ENCODE data around the gene MPZL3. TPM values are rescaled to one million over a fixed set of nuclear protein-coding genes. Genes with fewer than 3 reads are reported as not detected.

MPZL3 gene
- total RNA-seq, 1 donor from 2014 or later, result 1.6 TPM

DNA sequence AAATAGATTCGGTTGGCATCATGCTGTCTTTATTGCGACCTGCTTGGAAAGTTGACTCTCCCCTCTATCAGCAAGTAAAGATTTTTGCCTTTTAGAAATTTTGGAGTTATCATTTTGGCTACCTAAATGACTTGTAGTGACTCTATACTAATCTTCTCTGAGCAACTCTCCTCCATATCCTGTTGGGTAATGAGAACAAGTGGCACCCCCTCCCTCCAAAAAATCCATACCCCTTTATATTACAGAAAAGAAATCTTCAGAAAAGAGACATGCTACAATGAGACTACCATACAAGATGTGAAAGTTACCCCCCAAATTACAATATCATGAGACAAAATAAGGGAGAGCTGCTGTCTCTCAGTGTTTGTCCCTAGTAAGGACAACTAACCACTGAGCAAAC, 28.6 kb downstream of the MPZL3 start:
- no peaks in the 10 kb centered on the region for H3K9me3 Mint-ChIP-seq (ENCODE audit: low read depth)
- H3K4me3 Mint-ChIP-seq (ENCODE audit: unreplicated experiment), result no peak overlapping the region
- no peak overlapping the region for H3K27ac Mint-ChIP-seq (ENCODE audit: unreplicated experiment)
- H3K27me3 Mint-ChIP-seq (ENCODE audit: low read depth), result peaks cover 58% of the 10 kb centered on the region
- H3K4me1 Mint-ChIP-seq (ENCODE audit: low read depth), result no peaks in the 10 kb centered on the region
- TF ChIP-seq, protein P1, sequence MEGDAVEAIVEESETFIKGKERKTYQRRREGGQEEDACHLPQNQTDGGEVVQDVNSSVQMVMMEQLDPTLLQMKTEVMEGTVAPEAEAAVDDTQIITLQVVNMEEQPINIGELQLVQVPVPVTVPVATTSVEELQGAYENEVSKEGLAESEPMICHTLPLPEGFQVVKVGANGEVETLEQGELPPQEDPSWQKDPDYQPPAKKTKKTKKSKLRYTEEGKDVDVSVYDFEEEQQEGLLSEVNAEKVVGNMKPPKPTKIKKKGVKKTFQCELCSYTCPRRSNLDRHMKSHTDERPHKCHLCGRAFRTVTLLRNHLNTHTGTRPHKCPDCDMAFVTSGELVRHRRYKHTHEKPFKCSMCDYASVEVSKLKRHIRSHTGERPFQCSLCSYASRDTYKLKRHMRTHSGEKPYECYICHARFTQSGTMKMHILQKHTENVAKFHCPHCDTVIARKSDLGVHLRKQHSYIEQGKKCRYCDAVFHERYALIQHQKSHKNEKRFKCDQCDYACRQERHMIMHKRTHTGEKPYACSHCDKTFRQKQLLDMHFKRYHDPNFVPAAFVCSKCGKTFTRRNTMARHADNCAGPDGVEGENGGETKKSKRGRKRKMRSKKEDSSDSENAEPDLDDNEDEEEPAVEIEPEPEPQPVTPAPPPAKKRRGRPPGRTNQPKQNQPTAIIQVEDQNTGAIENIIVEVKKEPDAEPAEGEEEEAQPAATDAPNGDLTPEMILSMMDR (IDR thresholded peaks at IDR 0.05), result no peak
- DNase-seq (ENCODE audit: low spot score), result no peak
- H3K36me3 Mint-ChIP-seq (ENCODE audit: low read depth), result no peaks in the 10 kb centered on the region

DNA sequence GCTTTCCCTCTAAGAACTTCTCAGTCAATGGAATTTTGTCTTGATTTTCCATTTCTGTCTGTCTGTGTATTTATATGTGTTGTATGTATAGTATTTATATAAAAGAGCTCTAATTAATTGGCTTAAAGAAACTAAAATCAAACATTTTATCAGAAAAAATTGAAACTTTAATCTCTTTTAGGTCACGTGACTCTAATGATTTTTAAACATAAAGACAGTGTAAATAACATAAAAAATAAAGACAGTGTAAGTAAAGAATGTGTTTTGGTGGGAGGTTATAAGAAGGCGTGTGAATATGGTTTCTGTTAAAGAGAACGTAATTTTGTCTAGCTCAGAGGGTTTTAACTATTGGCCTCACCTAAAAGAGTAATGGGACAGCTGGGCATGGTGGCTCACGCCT, 29.7 kb downstream of the MPZL3 start:
- Mint-ChIP-seq H3K9me3 (ENCODE audit: low read depth) (no peaks in the 10 kb centered on the region), H3K4me1 (ENCODE audit: low read depth) (no peaks in the 10 kb centered on the region), H3K27ac (ENCODE audit: unreplicated experiment) (no peak overlapping the region), H3K27me3 (ENCODE audit: low read depth) (peaks cover 64% of the 10 kb centered on the region), H3K4me3 (ENCODE audit: unreplicated experiment) (no peak overlapping the region), H3K36me3 (ENCODE audit: low read depth) (no peaks in the 10 kb centered on the region)
- TF ChIP-seq, protein P1 (IDR thresholded peaks at IDR 0.05), result no peak
- no peak for DNase-seq (ENCODE audit: low spot score)

DNA sequence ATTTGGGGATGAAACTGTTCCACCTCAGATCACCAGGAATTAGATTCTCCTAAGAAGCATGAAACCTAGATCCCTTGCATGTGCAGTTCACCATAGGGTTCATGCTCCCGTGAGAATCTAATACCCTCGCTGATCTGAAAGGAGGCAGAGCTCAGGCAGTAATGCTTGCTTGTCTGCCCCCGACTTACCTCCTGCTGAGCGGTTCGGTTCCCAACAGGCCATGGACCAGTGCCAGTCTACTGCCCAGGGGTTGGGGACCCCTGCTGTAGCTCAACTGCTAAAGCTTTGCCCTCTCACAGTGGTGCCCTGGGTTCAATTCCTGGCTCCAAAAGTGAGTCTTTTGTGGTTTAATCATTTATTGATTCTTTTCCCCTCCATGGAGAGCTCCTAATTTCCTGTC, 30.7 kb downstream of the MPZL3 start:
- no peaks in the 10 kb centered on the region for H3K36me3 Mint-ChIP-seq (ENCODE audit: low read depth)
- TF ChIP-seq, protein P1 (IDR thresholded peaks at IDR 0.05), result no peak
- DNase-seq (ENCODE audit: low spot score), result no peak
- no peaks in the 10 kb centered on the region for H3K9me3 Mint-ChIP-seq (ENCODE audit: low read depth)
- peaks cover 67% of the 10 kb centered on the region for H3K27me3 Mint-ChIP-seq (ENCODE audit: low read depth)
- H3K4me1 Mint-ChIP-seq (ENCODE audit: low read depth), result no peaks in the 10 kb centered on the region
- H3K27ac Mint-ChIP-seq (ENCODE audit: unreplicated experiment), result no peak overlapping the region
- no peak overlapping the region for H3K4me3 Mint-ChIP-seq (ENCODE audit: unreplicated experiment)

DNA sequence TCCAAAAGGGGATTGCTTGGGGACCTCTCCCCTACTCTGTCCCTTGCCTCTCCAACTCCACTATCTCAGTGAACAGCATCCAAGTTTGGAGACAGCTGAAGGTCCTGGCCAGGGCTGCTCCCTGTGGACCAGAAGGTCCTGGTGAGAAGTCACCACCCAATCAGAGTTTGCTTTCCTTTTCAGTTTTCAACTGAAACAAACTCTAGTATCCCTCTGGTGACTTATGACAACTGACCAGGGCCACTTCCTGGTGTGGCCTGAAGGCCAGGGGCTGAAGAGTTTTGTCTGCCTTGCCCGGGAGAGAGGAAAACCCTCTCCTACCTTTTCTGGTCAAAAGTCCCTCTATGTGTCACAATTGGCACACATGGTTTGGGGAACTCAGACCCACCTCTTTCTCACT, 32.4 kb downstream of the MPZL3 start:
- Mint-ChIP-seq H3K4me1 (ENCODE audit: low read depth) (no peaks in the 10 kb centered on the region), H3K27ac (ENCODE audit: unreplicated experiment) (no peak overlapping the region), H3K4me3 (ENCODE audit: unreplicated experiment) (no peak overlapping the region), H3K36me3 (ENCODE audit: low read depth) (no peaks in the 10 kb centered on the region), H3K9me3 (ENCODE audit: low read depth) (no peaks in the 10 kb centered on the region), H3K27me3 (ENCODE audit: low read depth) (peaks cover 67% of the 10 kb centered on the region)
- TF ChIP-seq, protein P1 (IDR thresholded peaks at IDR 0.05), result no peak
- DNase-seq (ENCODE audit: low spot score), result no peak

DNA sequence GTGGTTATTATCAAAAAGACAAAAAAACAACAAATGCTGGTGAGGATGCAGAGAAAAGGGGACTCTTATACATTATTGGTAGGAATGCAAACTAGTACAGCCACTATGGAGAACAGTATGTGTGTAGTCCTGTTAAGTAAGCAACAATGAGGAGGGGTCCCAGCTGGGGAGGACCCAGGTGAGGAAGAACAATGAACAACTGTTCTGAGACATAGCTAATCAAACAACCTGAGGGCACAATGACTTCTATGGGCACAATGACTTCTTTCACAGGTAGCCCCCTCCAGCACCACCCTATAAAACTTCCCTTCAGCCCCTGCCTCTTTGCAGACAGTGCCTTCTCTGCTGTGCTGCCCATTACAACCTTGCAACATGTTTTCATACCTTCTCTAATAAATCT, 32.9 kb downstream of the MPZL3 start:
- Mint-ChIP-seq H3K27me3 (ENCODE audit: low read depth) (peaks cover 68% of the 10 kb centered on the region), H3K4me1 (ENCODE audit: low read depth) (no peaks in the 10 kb centered on the region), H3K4me3 (ENCODE audit: unreplicated experiment) (no peak overlapping the region), H3K36me3 (ENCODE audit: low read depth) (no peaks in the 10 kb centered on the region), H3K9me3 (ENCODE audit: low read depth) (no peaks in the 10 kb centered on the region), H3K27ac (ENCODE audit: unreplicated experiment) (no peak overlapping the region)
- DNase-seq (ENCODE audit: low spot score), result no peak
- TF ChIP-seq, protein P1 (IDR thresholded peaks at IDR 0.05), result no peak
